GM18526 (cell line): Measurements from ENCODE around the gene MYO5B.

Source experiments
- POLR2A ChIP-seq: IDR thresholded peaks from 3 replicates; pipeline ENCODE4 v1.6.1; 2011; ENCODE audit not compliant: insufficient read length; ENCODE audit errors: extremely low read depth

Gene MYO5B

GRCh38 chr18:50138181-50139064, 56.5 kb downstream of the MYO5B start:
- no peak for TF ChIP-seq POLR2A

- no peak for TF ChIP-seq POLR2A
Observed at GRCh38 chr18:50135903-50136302, 59.0 kb downstream of the MYO5B start.

GRCh38 chr18:50133526-50133925, 61.4 kb downstream of the MYO5B start:
- TF ChIP-seq POLR2A = no peak

- TF ChIP-seq POLR2A = no peak
Observed at GRCh38 chr18:50131591-50131990, 63.4 kb downstream of the MYO5B start.

- TF ChIP-seq POLR2A = no peak
Observed at GRCh38 chr18:50128506-50129271, 66.3 kb downstream of the MYO5B start.

- TF ChIP-seq POLR2A = no peak
Observed at GRCh38 chr18:50127516-50128210, 67.3 kb downstream of the MYO5B start.

- no peak for TF ChIP-seq POLR2A
Observed at GRCh38 chr18:50126471-50126870, 68.5 kb downstream of the MYO5B start.

GRCh38 chr18:50125456-50125855, 69.5 kb downstream of the MYO5B start:
- no peak for TF ChIP-seq POLR2A

- TF ChIP-seq POLR2A = no peak
Observed at GRCh38 chr18:50119296-50119695, 75.7 kb downstream of the MYO5B start.

- no peak for TF ChIP-seq POLR2A
Observed at GRCh38 chr18:50117863-50118262, 77.1 kb downstream of the MYO5B start.

- no peak for TF ChIP-seq POLR2A
Observed at GRCh38 chr18:50115095-50115494, 79.9 kb downstream of the MYO5B start.

- TF ChIP-seq POLR2A = no peak
Observed at GRCh38 chr18:50114448-50114847, 80.5 kb downstream of the MYO5B start.

GRCh38 chr18:50113726-50114125, 81.2 kb downstream of the MYO5B start:
- no peak for TF ChIP-seq POLR2A

- TF ChIP-seq POLR2A = no peak
Observed at GRCh38 chr18:50111398-50111797, 83.5 kb downstream of the MYO5B start.

- no peak for TF ChIP-seq POLR2A
Observed at GRCh38 chr18:50107468-50107977, 87.4 kb downstream of the MYO5B start.

GRCh38 chr18:50105027-50105426, 89.9 kb downstream of the MYO5B start:
- TF ChIP-seq POLR2A = no peak

GRCh38 chr18:50104421-50104820, 90.5 kb downstream of the MYO5B start:
- no peak for TF ChIP-seq POLR2A
